Activated CD4-positive, alpha-beta T cell treated with anti-CD3 and anti-CD28 coated beads for 1 hour (primary cell): ENCODE measurements around the gene GPATCH8.
"Not testable (repeated sequence)": the region's sequence is repeated elsewhere in the genome, so short reads cannot be mapped to it uniquely, and the experiment has no call there.

Experiments
- DNase-seq: peaks from one replicate; pipeline ENCODE4 v3.0.0-alpha.2; 2020

The GPATCH8 gene

GRCh38 chr17:44394833-44395232 is 108.4 kb downstream of the GPATCH8 start:
- DNase-seq: no peak

GRCh38 chr17:44394112-44394511 is 109.1 kb downstream of the GPATCH8 start:
- DNase-seq: not testable (repeated sequence)

GRCh38 chr17:44390250-44390870 is 112.8 kb downstream of the GPATCH8 start:
- no peak for DNase-seq

DNA sequence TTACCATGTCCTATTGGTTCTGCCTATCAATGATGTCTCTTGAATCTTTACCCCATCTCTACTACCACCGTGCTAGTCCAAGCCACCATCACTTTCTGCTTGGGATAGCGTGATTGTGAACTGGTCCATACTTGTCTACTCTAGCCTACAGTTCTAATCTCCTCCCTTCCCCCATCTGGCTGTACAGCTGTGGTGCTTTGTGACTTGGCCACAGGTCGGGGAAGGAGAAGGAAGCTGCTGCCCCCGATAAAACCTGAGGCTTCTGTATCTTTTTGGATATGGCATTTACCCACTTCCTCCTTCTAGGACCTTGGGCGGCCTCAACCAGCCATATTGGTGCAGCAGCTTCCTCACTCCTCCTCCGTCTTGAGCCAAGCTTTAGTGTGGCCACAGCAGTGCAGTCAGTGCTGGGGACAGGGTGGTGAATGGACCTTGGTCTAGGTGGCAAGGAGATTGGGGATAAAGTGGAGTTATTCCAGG is 113.4 kb downstream of the GPATCH8 start:
- no peak for DNase-seq

DNA sequence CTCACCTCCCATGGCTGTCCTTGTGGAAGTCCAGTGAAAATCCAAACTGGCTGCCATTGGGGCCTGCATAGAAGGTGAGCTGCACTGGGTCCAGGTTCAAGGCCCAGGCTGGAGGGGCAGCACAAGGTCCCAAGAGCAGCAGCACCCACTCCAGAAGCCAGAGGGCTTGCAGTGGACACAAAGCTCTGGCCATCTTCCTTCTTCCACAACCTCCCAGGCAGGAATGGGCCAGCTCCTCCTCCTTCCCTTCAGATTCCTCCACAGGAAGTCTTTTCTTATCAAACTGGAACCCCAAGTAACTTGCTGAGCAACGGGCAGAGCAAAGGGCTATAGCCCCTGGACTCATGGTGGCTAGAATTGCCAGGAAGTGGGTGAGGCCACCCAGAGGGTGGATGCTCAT is 113.9 kb downstream of the GPATCH8 start, which contains the start of gene ITGA2B:
TSS of gene ITGA2B (minus strand) at position 369 of the 400 bp plus-strand sequence. CDS start at position 193, 176 bp downstream.
- DNase-seq: no peak

DNA sequence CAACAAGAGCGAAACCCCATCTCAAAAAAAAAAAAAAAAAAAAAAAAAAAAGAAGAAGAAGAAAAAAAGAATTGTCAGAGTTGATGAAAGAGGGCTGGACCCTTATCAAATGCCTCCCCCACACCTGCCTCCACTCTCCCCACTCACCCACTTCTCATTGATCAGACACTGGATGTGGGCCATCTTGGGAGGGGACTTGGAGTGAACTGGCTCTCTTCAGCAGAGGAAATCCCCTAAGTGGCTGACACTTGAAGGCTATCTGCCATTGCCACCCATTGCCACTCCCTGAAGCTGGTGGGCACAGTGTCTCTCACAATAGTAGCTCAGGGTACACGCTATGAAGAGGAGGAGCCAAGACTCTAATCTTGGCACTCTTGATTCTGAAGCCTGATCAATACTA is 115.4 kb downstream of the GPATCH8 start:
- DNase-seq: no peak

- no peak for DNase-seq
Measured at GRCh38 chr17:44386182-44386525, 117.1 kb downstream of the GPATCH8 start.

GRCh38 chr17:44385287-44386181 is 117.7 kb downstream of the GPATCH8 start:
- peak; percentile 75 for DNase-seq

GRCh38 chr17:44384823-44385286 is 118.4 kb downstream of the GPATCH8 start:
- no peak for DNase-seq

- DNase-seq: no peak
Measured at GRCh38 chr17:44384281-44384822, 118.9 kb downstream of the GPATCH8 start.

DNA sequence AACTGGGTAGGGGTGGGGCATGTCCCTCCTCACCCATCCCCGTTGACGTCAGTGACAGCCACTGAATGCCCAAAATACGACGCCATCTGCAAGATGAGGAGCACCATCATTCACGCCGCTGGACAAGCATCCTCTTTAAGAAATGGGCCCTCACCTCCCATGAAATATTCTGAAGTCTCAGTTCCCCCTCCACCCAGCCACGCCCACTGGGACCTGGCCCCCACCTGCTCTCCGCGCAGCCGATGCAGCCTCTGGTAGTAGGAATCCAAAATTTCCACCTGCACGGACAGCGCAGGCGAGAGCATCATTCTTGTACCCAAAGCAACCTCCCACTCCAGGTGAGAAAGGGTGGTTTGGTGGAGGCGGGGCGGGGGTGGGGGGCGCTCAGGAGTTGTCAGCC is 119.3 kb downstream of the GPATCH8 start:
- DNase-seq: no peak

DNA sequence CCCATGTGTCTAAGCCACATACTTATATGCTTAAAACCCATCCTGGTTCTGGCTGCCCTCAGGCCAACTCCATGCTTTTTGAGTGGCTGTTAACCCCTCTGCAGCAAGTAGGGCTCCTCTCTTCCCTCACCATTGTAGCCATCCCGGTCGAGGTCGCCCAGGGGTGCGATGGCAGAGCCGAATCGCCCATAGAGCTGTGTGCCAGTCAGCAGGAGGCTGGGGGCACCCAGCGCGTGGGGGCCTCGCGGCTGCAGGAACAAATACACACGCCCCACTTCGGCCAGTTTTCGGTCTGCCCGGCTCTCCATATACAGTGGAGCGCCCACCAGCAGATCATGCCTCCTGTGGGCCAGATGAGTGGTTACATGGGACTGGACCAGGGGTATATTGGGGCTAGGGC is 119.8 kb downstream of the GPATCH8 start:
- DNase-seq: no peak

DNA sequence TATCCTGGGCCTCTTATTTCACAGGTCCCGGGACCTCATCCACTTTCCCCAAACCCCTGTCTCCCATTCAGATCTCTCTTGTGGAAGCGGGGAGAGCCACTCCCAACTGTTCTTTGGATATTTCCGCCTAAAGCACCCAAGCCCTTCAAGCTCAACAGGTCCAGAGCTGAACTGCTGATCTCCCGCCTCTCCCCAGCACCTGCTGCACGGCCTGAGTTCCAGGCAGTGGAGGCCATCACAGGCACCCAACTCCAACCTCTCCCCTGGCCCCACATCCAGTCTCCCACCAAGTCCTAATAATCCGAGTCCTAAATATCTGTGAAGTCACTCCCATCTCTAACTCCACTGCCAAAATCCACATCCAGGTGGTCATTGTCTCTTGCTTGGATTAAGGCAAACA is 120.3 kb downstream of the GPATCH8 start:
- DNase-seq: no peak

DNA sequence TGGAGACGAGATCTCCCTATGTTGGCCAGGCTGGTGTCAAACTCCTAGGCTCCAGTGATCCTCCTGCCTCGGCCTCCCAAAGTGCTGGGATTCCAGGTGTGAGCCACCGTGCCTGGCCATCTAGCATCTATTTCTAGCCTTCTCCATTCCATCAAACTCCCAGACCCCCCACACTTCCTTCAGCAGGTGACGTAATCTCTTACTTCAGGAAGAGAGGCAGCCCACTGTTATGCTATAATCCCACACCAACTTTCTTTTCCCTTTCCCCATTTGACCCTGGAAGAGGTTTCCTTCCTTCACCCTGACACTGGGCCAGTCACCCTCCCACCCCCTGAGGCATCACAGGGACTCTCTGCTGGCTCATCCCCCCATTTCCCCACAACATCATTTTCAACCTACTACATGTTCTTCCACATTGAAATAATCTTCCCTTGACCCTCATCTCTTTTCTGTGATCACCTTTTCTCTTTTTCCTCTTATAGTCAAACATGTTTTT is 121.3 kb downstream of the GPATCH8 start:
- no peak for DNase-seq

GRCh38 chr17:44380767-44381166 is 122.4 kb downstream of the GPATCH8 start:
- DNase-seq: no peak

DNA sequence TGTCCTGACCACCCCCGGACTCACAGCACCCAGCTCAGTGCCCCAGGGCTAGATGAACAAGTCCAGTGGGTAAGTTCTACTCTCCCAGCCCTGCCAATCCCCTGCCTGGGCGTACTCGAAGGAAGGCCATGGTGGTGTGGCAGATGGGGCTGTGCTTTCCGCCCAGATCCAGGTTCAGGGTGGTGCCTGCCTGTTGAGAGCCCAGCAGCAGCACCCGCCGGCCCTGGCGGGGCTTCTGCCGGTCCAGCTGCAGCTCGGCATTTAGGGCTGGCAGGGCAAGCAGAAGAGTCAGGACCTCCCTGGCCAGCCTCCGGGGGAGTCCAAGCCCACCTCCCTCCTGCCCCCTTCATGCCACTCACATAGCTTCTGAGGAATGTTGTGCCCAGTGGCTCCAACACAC is 123.3 kb downstream of the GPATCH8 start:
- no peak for DNase-seq

GRCh38 chr17:44378171-44378705 is 125.0 kb downstream of the GPATCH8 start:
- no peak for DNase-seq

GRCh38 chr17:44376779-44377178 is 126.4 kb downstream of the GPATCH8 start:
- DNase-seq: no peak

DNA sequence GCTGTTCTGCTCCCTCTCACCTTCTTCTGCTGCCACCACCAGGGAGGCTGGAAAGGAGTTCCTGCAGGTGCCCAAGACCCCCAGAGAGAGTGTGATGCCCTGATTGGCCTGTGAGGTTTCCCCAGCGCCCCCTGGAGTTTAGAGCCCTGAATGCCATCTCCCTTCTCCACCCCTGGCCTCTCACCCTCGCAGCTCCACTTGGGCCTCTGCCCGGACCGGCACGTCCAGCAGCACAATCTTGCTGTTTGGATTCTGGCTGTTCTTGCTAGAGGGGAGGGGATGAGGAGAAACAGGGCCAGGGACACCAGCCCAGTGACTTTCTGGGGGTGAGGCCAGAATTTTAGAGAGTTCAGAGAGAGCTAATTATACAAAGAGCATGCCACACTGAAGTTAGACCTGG is 127.1 kb downstream of the GPATCH8 start:
- DNase-seq: no peak

GRCh38 chr17:44375196-44376017 is 127.8 kb downstream of the GPATCH8 start:
- no peak for DNase-seq

- DNase-seq: no peak
Measured at GRCh38 chr17:44374306-44375195, 128.7 kb downstream of the GPATCH8 start.
